Activated B cell treated with CpG ODN at 0.5 μM for 24 hours (primary cell): ENCODE results near the gene KRTAP1-3. TPM values are rescaled to one million over a fixed set of nuclear protein-coding genes. Genes with fewer than 3 reads are reported as not detected.
"Not testable (repeated sequence)": the region's sequence is repeated elsewhere in the genome, so short reads cannot be mapped to it uniquely, and the experiment has no call there.

Experiments used
- ATAC-seq: fragments of 200-7000 bp; cut with Tn5 transposase; one replicate; pipeline ENCODE4 v1.10.0; 2021; ENCODE audit warnings: low read depth, mild to moderate bottlenecking, moderate library complexity
- CTCF ChIA-PET: fragments of 350-600 bp; sonication (Branson Sonifier 250); formaldehyde crosslinking; loops from one replicate; lab custom pipeline; 2021; ENCODE audit warnings: antibody characterized with exemption; lab: Charles Lee
- POLR2A ChIA-PET: fragments of 350-600 bp; sonication (Branson Sonifier 250); formaldehyde crosslinking; loops from one replicate; lab custom pipeline; 2021; ENCODE audit warnings: antibody characterized with exemption; lab: Charles Lee
- DNase-seq: peaks from one replicate; pipeline ENCODE4 v3.0.0; 2022
- H3K27ac Mint-ChIP-seq: one replicate; pipeline ENCODE4 v1.8.0; 2020; ENCODE audit warnings: mixed read lengths
- H3K27me3 Mint-ChIP-seq: one replicate; pipeline ENCODE4 v1.8.0; 2021; ENCODE audit warnings: mixed read lengths
- H3K36me3 Mint-ChIP-seq: one replicate; pipeline ENCODE4 v1.8.0; 2021; ENCODE audit warnings: low read depth, mixed read lengths
- H3K4me1 Mint-ChIP-seq: one replicate; pipeline ENCODE4 v1.8.0; 2021; ENCODE audit warnings: mixed read lengths
- H3K4me3 Mint-ChIP-seq: one replicate; pipeline ENCODE4 v1.8.0; 2020; ENCODE audit warnings: mild to moderate bottlenecking, mixed read lengths
- H3K9me3 Mint-ChIP-seq: one replicate; pipeline ENCODE4 v1.8.0; 2020; ENCODE audit warnings: mixed read lengths
- CTCF ChIP-seq: fragments of 200-600 bp; IDR thresholded peaks from one replicate; pipeline ENCODE4 v1.8.0; 2022; ENCODE audit warnings: antibody characterized with exemption, mild to moderate bottlenecking
- intact Hi-C: fragments of 100-400 bp; cut with micrococcal nuclease; formaldehyde crosslinking; loops from one replicate; pipeline ENCODE4 v1.15.1; 2024
- total RNA-seq: library from RNA; stranded (reverse); gene quantifications from 2 replicates; pipeline ENCODE4 v1.2.3, GENCODE V29; 2022

KRTAP1-3 gene
- total RNA-seq, 1 donor from 2014 or later, result not detected

DNA sequence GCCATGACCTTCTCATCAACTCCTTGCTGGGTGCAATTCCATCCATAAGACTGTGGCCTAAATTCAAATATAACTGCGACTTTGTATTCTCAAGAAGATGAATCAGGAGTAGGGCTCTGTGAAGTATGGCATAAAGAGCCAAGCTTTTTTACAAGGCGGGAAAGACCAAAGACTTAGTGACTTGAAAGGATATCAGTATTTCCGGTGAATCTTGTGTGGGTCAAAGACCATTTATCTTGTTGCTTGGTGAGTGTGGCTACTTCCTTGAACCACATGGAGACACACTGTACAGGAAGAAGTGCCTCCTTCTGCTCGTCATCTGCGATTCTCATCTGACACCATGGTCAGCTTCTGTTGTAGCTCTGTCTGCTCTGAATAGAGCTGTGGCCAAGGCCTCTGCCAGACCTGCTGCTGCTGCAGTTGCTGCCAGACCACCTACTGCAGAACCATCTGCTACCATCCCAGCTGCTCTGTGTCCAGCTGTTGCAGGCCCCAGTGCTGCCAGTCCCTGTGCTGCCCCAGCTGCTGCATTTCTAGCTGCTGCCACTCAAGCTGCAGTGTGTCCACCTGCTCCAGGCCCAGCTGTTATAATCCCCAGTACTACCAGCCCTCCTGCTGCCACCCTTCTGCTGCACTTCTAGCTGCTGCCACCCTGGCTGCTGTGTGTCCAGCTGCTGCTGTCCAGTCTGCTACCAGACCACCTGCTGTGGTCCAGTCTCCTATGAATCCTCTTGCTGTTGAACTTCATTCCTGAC lies 37.1 kb upstream of the KRTAP1-3 start:
- intact Hi-C loops, result no loop called here
- no peaks in the 10 kb centered on the region for H3K4me1 Mint-ChIP-seq
- no peaks in the 10 kb centered on the region for H3K9me3 Mint-ChIP-seq
- no peaks in the 10 kb centered on the region for H3K36me3 Mint-ChIP-seq
- TF ChIP-seq CTCF, result no peak
- CTCF ChIA-PET, result no interaction called here
- POLR2A ChIA-PET, result no interaction called here
- ATAC-seq (no peak), DNase-seq (no peak)
- no peak overlapping the region for H3K4me3 Mint-ChIP-seq
- peaks cover 11% of the 10 kb centered on the region for H3K27me3 Mint-ChIP-seq
- H3K27ac Mint-ChIP-seq, result no peak overlapping the region

DNA sequence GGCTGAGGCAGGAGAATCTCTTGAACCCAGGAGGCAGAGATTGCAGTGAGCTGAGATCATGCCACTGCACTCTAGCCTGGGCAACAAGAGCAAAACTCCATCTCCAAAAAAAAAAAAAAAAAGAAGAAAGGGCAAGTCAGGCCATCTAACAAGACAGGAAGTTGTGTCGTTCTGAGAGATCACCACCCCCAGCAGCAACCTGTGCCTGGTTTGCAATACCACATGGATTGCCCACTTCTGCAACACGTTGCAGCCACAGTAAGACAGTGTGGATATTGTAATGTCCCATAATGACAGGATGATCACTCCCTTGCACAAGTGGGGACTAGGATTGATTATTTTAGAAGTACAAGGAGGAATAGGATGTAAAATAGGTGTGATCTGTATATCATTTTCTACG lies 34.4 kb upstream of the KRTAP1-3 start:
- intact Hi-C loops, result no loop called here
- Mint-ChIP-seq H3K4me1 (no peaks in the 10 kb centered on the region), H3K27ac (no peak overlapping the region), H3K36me3 (no peaks in the 10 kb centered on the region), H3K4me3 (no peak overlapping the region), H3K27me3 (peaks cover 4% of the 10 kb centered on the region), H3K9me3 (no peaks in the 10 kb centered on the region)
- TF ChIP-seq CTCF, result no peak
- ChIA-PET POLR2A (no interaction called here), CTCF (no interaction called here)
- DNase-seq, result no peak
- ATAC-seq, result no peak

DNA sequence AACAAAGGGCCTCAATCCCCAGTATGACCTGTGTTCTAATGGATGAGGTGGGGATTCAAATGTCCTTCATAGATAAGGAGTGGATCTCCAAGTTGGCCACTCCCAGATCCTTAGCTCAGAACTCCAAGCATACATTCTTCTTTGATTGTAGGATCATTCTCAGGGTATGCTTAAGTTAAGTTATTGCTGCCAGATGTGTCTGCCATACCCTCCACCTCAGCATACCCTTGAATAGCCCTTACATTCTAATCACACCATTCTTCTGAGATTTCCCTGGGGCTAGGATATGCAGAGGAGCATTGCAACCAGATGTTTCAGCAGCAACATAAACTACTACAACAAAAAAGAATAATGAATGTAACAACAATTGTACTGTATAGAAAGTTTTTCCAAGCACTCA lies 32.6 kb upstream of the KRTAP1-3 start:
- CTCF ChIA-PET, result no interaction called here
- DNase-seq, result no peak
- Mint-ChIP-seq H3K9me3 (no peaks in the 10 kb centered on the region), H3K36me3 (no peaks in the 10 kb centered on the region), H3K4me1 (no peaks in the 10 kb centered on the region), H3K4me3 (no peak overlapping the region), H3K27ac (no peak overlapping the region), H3K27me3 (peaks cover 4% of the 10 kb centered on the region)
- no peak for ATAC-seq
- POLR2A ChIA-PET, result no interaction called here
- intact Hi-C loops, result no loop called here
- TF ChIP-seq CTCF, result no peak

DNA sequence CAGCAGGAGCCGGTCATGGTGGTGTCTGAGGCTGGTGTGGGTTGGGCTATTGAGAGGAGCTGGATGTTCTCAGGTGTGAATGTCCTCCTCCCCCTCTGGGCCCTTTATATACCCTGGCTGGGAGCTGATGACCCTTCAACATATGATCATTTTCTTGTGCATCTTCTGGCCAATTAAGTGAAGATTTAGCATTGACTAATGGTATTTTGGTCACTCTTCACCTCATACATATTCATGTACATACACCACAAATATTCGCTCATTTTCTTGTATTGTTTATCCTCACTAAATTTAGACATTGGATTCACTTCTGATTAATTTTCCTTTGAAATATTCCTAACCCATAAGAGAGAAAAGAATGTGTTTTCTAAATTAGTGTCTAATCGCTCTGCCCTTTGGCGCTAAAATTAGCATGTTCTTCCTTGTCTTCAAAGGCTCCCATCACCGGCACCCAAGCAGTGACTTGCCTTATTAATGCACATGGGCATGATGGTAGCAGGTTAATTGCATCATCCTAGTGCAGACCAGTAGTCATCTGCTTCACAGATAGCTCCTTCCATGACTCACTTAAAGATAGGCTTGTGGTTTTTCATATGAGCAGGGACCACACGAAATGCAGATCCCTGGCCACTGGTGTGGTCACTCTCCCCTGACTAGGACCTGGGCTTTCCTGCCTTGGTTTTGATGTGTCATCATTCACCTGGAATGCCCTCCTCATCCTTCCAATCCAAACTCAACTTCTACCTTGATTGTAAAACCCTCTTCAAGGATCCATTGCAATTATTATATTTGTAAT lies 31.4 kb upstream of the KRTAP1-3 start, which contains the start of gene KRTAP2-4:
KRTAP2-4 (minus strand) TSS at position 51 of the 796 bp plus-strand sequence; CDS start at position 17, 34 bp downstream.
- Mint-ChIP-seq H3K9me3 (no peaks in the 10 kb centered on the region), H3K4me1 (no peaks in the 10 kb centered on the region), H3K27ac (no peak within 1 kb of the TSS), H3K4me3 (no peak within 1 kb of the TSS), H3K27me3 (peaks cover 7% of the 10 kb centered on the region), H3K36me3 (no peaks in the 10 kb centered on the region)
- ChIA-PET CTCF (no interaction called here), POLR2A (no interaction called here)
- TF ChIP-seq CTCF, result no peak
- intact Hi-C loops, result no loop called here
- no peak for DNase-seq
- ATAC-seq, result no peak

DNA sequence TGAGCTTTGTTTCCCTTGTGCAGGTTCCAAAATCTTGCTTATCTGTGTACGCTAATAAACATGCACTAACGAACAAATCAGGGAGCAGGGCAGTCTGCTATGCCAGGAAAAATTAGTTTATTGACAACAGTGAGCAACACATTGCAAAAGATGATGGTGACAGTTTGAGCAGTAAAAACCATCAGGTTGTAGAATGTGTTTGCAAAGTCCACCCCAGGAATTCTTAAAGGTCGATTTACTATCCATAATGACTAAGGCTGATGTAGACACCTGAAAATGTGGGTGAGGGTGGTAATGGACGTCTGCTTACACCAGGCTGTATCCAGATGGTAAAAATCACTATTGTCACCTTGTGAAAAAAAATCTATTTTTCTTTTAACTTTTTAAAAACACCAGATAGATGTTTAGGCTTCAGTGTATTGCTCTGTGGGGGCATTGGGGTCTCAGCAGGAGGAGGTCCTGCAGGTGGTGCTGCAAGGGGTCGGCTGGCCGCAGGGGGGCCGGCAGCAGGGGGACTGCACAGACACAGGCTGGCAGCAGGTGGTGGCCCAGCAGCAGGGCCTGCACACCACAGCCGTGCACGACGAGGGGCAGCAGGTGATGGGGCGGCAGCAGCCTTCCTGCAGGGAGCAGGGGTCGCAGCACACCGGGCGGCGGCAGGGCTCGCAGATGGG lies 30.5 kb upstream of the KRTAP1-3 start:
- H3K9me3 Mint-ChIP-seq, H3K36me3 Mint-ChIP-seq, ATAC-seq, DNase-seq, POLR2A ChIA-PET, H3K4me3 Mint-ChIP-seq, H3K4me1 Mint-ChIP-seq, intact Hi-C loops, H3K27ac Mint-ChIP-seq, CTCF ChIA-PET: not testable (repeated sequence)
- H3K27me3 Mint-ChIP-seq, result peaks cover 14% of the 10 kb centered on the region
